HG02798 (cell line): ENCODE measurements around the gene FADS3.

Source experiments
- ATAC-seq: cut with Tn5 transposase; IDR thresholded peaks from one replicate; pipeline ENCODE4 v1.9.1; 2021; ENCODE audit warnings: mild to moderate bottlenecking; ENCODE audit not compliant: unreplicated experiment, poor library complexity

FADS3 gene

GRCh38 chr11:61914471-61915171 is 23.3 kb upstream of the FADS3 start:
- no peak for ATAC-seq

- no peak for ATAC-seq
Measured at GRCh38 chr11:61913699-61914395, 22.5 kb upstream of the FADS3 start.

GRCh38 chr11:61912991-61913698 is 21.8 kb upstream of the FADS3 start:
- no peak for ATAC-seq

GRCh38 chr11:61912530-61912898 is 21.2 kb upstream of the FADS3 start:
- no peak for ATAC-seq

- ATAC-seq = no peak
Measured at GRCh38 chr11:61911701-61912529, 20.6 kb upstream of the FADS3 start.

- no peak for ATAC-seq
Measured at GRCh38 chr11:61911128-61911700, 19.9 kb upstream of the FADS3 start.

GRCh38 chr11:61910187-61911127 is 19.1 kb upstream of the FADS3 start:
- no peak for ATAC-seq

- no peak for ATAC-seq
Measured at GRCh38 chr11:61908730-61909316, 17.5 kb upstream of the FADS3 start.

GRCh38 chr11:61907871-61908729 is 16.8 kb upstream of the FADS3 start:
- no peak for ATAC-seq

GRCh38 chr11:61907282-61907681 is 15.9 kb upstream of the FADS3 start:
- ATAC-seq = no peak

- ATAC-seq = no peak
Measured at GRCh38 chr11:61906522-61906909, 15.2 kb upstream of the FADS3 start.

- ATAC-seq = no peak
Measured at GRCh38 chr11:61905801-61906521, 14.6 kb upstream of the FADS3 start.

- no peak for ATAC-seq
Measured at GRCh38 chr11:61905067-61905696, 13.8 kb upstream of the FADS3 start.

GRCh38 chr11:61904539-61905048 is 13.2 kb upstream of the FADS3 start:
- ATAC-seq = no peak

- ATAC-seq = no peak
Measured at GRCh38 chr11:61903845-61904244, 12.5 kb upstream of the FADS3 start.

- ATAC-seq = no peak
Measured at GRCh38 chr11:61902313-61902712, 11.0 kb upstream of the FADS3 start.

- ATAC-seq = no peak
Measured at GRCh38 chr11:61901397-61901796, 10.1 kb upstream of the FADS3 start.
